ENCODE results near the gene HERC4.
"Not testable (repeated sequence)": the region's sequence is repeated elsewhere in the genome, so short reads cannot be mapped to it uniquely, and the experiment has no call there.

HERC4 gene

GRCh38 chr10:68084469-68084868 is 9.4 kb upstream of the HERC4 start:
- Histone ChIP-seq H3K9me3 (ENCODE audit: low read length) (no peaks in the 10 kb centered on the region), H3K36me3 (ENCODE audit: insufficient read depth, low read length) (no peaks in the 10 kb centered on the region)

GRCh38 chr10:68083953-68084352 is 8.9 kb upstream of the HERC4 start:
- H2AFZ ChIP-seq (ENCODE audit: low read depth, low read length), result no peak overlapping the region
- no peaks in the 10 kb centered on the region for H3K9me3 ChIP-seq (ENCODE audit: low read length)
- no peak overlapping the region for H3K4me3 ChIP-seq (ENCODE audit: low read length)
- no peaks in the 10 kb centered on the region for H3K36me3 ChIP-seq (ENCODE audit: insufficient read depth, low read length)
- H3K27me3 ChIP-seq (ENCODE audit: insufficient read depth, low read length), result peaks cover 4% of the 10 kb centered on the region
- H3K4me1 ChIP-seq (ENCODE audit: insufficient read depth, low read length), result no peaks in the 10 kb centered on the region

More at GRCh38 chr10:68084469-68084868, 9.4 kb upstream of the HERC4 start:
- no peaks in the 10 kb centered on the region for H3K4me1 ChIP-seq (ENCODE audit: insufficient read depth, low read length)
- H3K4me3 ChIP-seq (ENCODE audit: low read length), result no peak overlapping the region
- no peak overlapping the region for H2AFZ ChIP-seq (ENCODE audit: low read depth, low read length)
- peaks cover 4% of the 10 kb centered on the region for H3K27me3 ChIP-seq (ENCODE audit: insufficient read depth, low read length)

GRCh38 chr10:68082872-68083271 is 7.8 kb upstream of the HERC4 start:
- no peak overlapping the region for H3K4me3 ChIP-seq (ENCODE audit: low read length)
- H3K27me3 ChIP-seq (ENCODE audit: insufficient read depth, low read length), result peaks cover 4% of the 10 kb centered on the region
- no peaks in the 10 kb centered on the region for H3K9me3 ChIP-seq (ENCODE audit: low read length)
- peak overlapping the region; percentile 22 for H2AFZ ChIP-seq (ENCODE audit: low read depth, low read length)
- no peaks in the 10 kb centered on the region for H3K4me1 ChIP-seq (ENCODE audit: insufficient read depth, low read length)
- no peaks in the 10 kb centered on the region for H3K36me3 ChIP-seq (ENCODE audit: insufficient read depth, low read length)

GRCh38 chr10:68081916-68082315 is 6.8 kb upstream of the HERC4 start:
- H3K4me3 ChIP-seq (ENCODE audit: low read length), result no peak overlapping the region
- no peaks in the 10 kb centered on the region for H3K4me1 ChIP-seq (ENCODE audit: insufficient read depth, low read length)
- no peaks in the 10 kb centered on the region for H3K36me3 ChIP-seq (ENCODE audit: insufficient read depth, low read length)
- H3K9me3 ChIP-seq (ENCODE audit: low read length), result no peaks in the 10 kb centered on the region
- H2AFZ ChIP-seq (ENCODE audit: low read depth, low read length), result no peak overlapping the region
- no peaks in the 10 kb centered on the region for H3K27me3 ChIP-seq (ENCODE audit: insufficient read depth, low read length)

- H3K4me3 ChIP-seq (ENCODE audit: low read length), result no peak overlapping the region
- no peaks in the 10 kb centered on the region for H3K4me1 ChIP-seq (ENCODE audit: insufficient read depth, low read length)
- H2AFZ ChIP-seq (ENCODE audit: low read depth, low read length), result no peak overlapping the region
- H3K27me3 ChIP-seq (ENCODE audit: insufficient read depth, low read length), result no peaks in the 10 kb centered on the region
- no peaks in the 10 kb centered on the region for H3K36me3 ChIP-seq (ENCODE audit: insufficient read depth, low read length)
- no peaks in the 10 kb centered on the region for H3K9me3 ChIP-seq (ENCODE audit: low read length)
Measured at GRCh38 chr10:68080853-68081431, 5.9 kb upstream of the HERC4 start.

- H3K36me3 ChIP-seq (ENCODE audit: insufficient read depth, low read length), result no peaks in the 10 kb centered on the region
- H2AFZ ChIP-seq (ENCODE audit: low read depth, low read length), result no peak overlapping the region
- no peaks in the 10 kb centered on the region for H3K9me3 ChIP-seq (ENCODE audit: low read length)
- peaks cover 5% of the 10 kb centered on the region for H3K4me1 ChIP-seq (ENCODE audit: insufficient read depth, low read length)
- H3K4me3 ChIP-seq (ENCODE audit: low read length), result no peak overlapping the region
- H3K27me3 ChIP-seq (ENCODE audit: insufficient read depth, low read length), result no peaks in the 10 kb centered on the region
Measured at GRCh38 chr10:68079434-68079833, 4.4 kb upstream of the HERC4 start.

GRCh38 chr10:68077026-68077425 is 1.9 kb upstream of the HERC4 start:
- H3K9me3 ChIP-seq (ENCODE audit: low read length), result no peaks in the 10 kb centered on the region
- no peak overlapping the region for H2AFZ ChIP-seq (ENCODE audit: low read depth, low read length)
- H3K4me3 ChIP-seq (ENCODE audit: low read length), result no peak overlapping the region
- H3K4me1 ChIP-seq (ENCODE audit: insufficient read depth, low read length), result peaks cover 21% of the 10 kb centered on the region
- peaks cover under 1% of the 10 kb centered on the region for H3K36me3 ChIP-seq (ENCODE audit: insufficient read depth, low read length)
- H3K27me3 ChIP-seq (ENCODE audit: insufficient read depth, low read length), result no peaks in the 10 kb centered on the region

GRCh38 chr10:68076081-68076480 is 998 bp upstream of the HERC4 start:
- peaks cover 28% of the 10 kb centered on the region for H3K4me1 ChIP-seq (ENCODE audit: insufficient read depth, low read length)
- not testable (repeated sequence) for H3K4me3 ChIP-seq (ENCODE audit: low read length); H3K36me3 ChIP-seq (ENCODE audit: insufficient read depth, low read length); H2AFZ ChIP-seq (ENCODE audit: low read depth, low read length); H3K27me3 ChIP-seq (ENCODE audit: insufficient read depth, low read length); H3K9me3 ChIP-seq (ENCODE audit: low read length)

GRCh38 chr10:68075550-68076004 is 494 bp upstream of the HERC4 start:
- peaks cover 28% of the 10 kb centered on the region for H3K4me1 ChIP-seq (ENCODE audit: insufficient read depth, low read length)
- peaks cover 10% of the 10 kb centered on the region for H3K36me3 ChIP-seq (ENCODE audit: insufficient read depth, low read length)
- peak overlapping the region; percentile 86 for H2AFZ ChIP-seq (ENCODE audit: low read depth, low read length)
- no peaks in the 10 kb centered on the region for H3K9me3 ChIP-seq (ENCODE audit: low read length)
- H3K27me3 ChIP-seq (ENCODE audit: insufficient read depth, low read length), result no peaks in the 10 kb centered on the region
- peak overlapping the region; percentile 72 for H3K4me3 ChIP-seq (ENCODE audit: low read length)

GRCh38 chr10:68074031-68074774 is 880 bp downstream of the HERC4 start:
- no peaks in the 10 kb centered on the region for H3K9me3 ChIP-seq (ENCODE audit: low read length)
- peaks cover 11% of the 10 kb centered on the region for H3K36me3 ChIP-seq (ENCODE audit: insufficient read depth, low read length)
- H2AFZ ChIP-seq (ENCODE audit: low read depth, low read length), result peak overlapping the region; percentile 86
- H3K27me3 ChIP-seq (ENCODE audit: insufficient read depth, low read length), result no peaks in the 10 kb centered on the region
- H3K4me1 ChIP-seq (ENCODE audit: insufficient read depth, low read length), result peaks cover 28% of the 10 kb centered on the region
- peak overlapping the region; percentile 70 for H3K4me3 ChIP-seq (ENCODE audit: low read length)

- peak overlapping the region; percentile 86 for H2AFZ ChIP-seq (ENCODE audit: low read depth, low read length)
- H3K9me3 ChIP-seq (ENCODE audit: low read length), result no peaks in the 10 kb centered on the region
- H3K36me3 ChIP-seq (ENCODE audit: insufficient read depth, low read length), result peaks cover 11% of the 10 kb centered on the region
- H3K27me3 ChIP-seq (ENCODE audit: insufficient read depth, low read length), result no peaks in the 10 kb centered on the region
- peak overlapping the region; percentile 70 for H3K4me3 ChIP-seq (ENCODE audit: low read length)
- peaks cover 28% of the 10 kb centered on the region for H3K4me1 ChIP-seq (ENCODE audit: insufficient read depth, low read length)
Measured at GRCh38 chr10:68073631-68074030, 1.5 kb downstream of the HERC4 start.

- H2AFZ ChIP-seq (ENCODE audit: low read depth, low read length), result no peak overlapping the region
- no peak overlapping the region for H3K4me3 ChIP-seq (ENCODE audit: low read length)
- no peaks in the 10 kb centered on the region for H3K27me3 ChIP-seq (ENCODE audit: insufficient read depth, low read length)
- no peaks in the 10 kb centered on the region for H3K9me3 ChIP-seq (ENCODE audit: low read length)
- H3K4me1 ChIP-seq (ENCODE audit: insufficient read depth, low read length), result peaks cover 12% of the 10 kb centered on the region
- peaks cover 15% of the 10 kb centered on the region for H3K36me3 ChIP-seq (ENCODE audit: insufficient read depth, low read length)
Measured at GRCh38 chr10:68067508-68067907, 7.6 kb downstream of the HERC4 start.

- Histone ChIP-seq H3K9me3 (ENCODE audit: low read length) (no peaks in the 10 kb centered on the region), H3K4me3 (ENCODE audit: low read length) (no peak overlapping the region), H3K36me3 (ENCODE audit: insufficient read depth, low read length) (peaks cover 14% of the 10 kb centered on the region), H3K27me3 (ENCODE audit: insufficient read depth, low read length) (no peaks in the 10 kb centered on the region), H2AFZ (ENCODE audit: low read depth, low read length) (no peak overlapping the region), H3K4me1 (ENCODE audit: insufficient read depth, low read length) (peaks cover 7% of the 10 kb centered on the region)
Measured at GRCh38 chr10:68067029-68067428, 8.1 kb downstream of the HERC4 start.

All from neuron (in vitro differentiated cells).